Measurements from ENCODE around the gene CBARP. TPM values are rescaled to one million over a fixed set of nuclear protein-coding genes. Genes with fewer than 3 reads are reported as not detected.

CBARP gene
- total RNA-seq, 1 donor from 2014 or later: 0.10 TPM

DNA sequence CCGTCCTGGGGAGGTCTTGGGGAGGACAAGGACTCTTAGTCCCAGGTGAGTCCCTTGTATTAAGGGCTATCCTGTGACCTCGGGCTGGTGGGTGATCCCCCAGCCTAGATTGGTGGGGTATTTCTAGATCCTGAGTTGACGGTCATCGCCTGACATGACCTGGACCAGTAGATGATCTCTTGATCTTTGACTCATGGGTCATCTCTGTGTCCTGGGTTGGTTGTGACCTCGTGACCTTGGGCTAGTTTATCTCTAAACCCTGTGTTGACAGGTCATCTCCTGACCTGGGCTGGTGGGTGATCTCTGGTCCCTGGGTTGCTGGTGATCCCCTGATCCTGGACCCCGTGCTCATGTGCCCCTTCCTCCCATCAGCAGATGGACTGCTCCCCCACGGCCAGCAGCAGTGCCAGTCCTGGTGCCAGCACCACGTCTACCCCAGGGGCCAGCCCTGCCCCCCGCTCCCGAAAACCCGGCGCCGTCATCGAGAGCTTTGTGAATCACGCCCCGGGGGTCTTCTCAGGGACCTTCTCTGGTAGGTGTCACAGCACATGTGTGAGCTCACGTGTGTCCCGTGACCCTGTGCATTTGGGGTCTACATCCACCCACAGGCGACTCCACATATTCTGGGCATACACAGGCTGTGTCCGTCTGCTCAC lies 16.9 kb upstream of the CBARP start:
- intact Hi-C loops (cut with micrococcal nuclease): no loop called here

DNA sequence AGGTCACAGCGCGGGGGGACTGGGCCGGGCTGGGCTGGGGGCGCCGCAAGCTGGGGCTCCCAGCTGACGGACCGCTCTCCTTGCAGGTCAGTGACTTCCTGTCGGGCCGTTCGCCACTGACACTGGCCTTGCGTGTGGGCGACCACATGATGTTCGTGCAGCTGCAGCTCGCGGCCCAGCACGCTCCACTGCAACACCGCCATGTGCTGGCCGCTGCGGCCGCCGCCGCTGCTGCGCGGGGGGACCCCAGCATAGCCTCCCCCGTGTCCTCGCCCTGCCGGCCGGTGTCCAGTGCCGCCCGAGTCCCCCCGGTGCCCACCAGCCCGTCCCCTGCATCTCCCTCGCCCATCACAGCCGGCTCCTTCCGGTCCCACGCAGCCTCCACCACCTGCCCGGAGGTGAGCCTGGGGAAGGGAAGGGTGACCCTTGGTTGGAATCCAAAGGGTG lies 16.3 kb upstream of the CBARP start:
- intact Hi-C loops (cut with micrococcal nuclease): no loop called here

DNA sequence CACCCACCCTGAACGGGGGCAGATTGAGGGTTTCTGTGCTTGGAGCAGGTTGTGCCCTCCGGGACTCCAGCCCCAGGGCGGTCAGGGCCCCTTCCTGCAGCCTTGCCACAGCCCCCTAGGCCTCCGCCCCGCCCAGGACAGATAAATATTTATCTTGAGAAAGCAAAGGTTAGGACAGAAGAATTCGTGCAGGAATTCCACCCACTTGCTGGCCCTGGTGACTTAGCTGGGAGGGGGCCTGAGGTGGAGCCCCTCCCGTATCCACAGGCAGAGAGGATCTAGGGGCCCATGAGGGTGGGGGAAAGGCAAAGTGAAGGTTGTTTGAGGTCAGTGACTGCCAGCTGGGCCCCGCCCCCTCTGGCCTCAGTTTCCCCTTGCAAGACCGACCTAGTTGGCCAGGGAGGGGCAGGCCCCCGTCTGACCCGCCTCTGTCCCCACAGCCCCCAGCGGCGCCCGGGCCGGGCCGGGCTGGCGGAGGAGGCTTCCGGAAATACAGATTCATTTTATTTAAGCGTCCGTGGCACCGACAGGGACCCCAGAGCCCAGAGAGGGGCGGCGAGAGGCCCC lies 15.8 kb upstream of the CBARP start:
- intact Hi-C loops (cut with micrococcal nuclease): no loop called here

DNA sequence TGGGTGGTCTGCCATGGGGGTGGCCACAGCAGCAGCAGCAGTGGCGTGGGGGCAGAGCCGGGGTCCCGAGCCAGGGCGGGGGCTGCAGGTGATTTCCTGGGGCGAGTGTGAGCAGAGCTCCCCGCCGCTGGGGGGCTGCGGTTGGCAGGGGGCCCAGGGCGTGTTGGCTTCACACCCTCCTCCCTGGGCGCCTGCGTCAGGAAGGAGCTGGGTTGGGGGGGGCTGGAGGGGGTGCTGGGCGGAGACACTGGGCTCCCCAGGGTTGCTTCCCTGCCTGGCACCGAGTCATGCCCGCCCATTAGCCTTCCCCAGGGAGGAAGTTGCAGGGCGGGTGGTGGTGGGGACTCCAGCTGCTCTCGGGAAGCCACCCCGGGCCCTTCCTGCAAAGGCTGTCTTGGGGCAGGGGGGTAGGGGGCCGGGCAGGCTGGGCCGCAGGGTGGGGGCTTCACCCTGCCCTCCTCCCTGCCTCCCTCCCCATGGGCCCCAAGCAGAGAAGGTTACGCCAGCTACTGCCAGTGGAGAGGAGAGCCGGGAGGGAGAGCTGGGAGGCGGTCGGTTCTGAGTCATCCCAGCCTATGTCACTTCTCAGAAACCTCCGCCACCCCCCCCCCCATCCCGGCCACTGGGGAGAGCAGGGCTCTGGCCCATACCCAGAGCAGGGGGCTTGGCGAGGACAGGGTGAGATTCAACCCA lies 15.2 kb upstream of the CBARP start:
- intact Hi-C loops (cut with micrococcal nuclease): no loop called here

DNA sequence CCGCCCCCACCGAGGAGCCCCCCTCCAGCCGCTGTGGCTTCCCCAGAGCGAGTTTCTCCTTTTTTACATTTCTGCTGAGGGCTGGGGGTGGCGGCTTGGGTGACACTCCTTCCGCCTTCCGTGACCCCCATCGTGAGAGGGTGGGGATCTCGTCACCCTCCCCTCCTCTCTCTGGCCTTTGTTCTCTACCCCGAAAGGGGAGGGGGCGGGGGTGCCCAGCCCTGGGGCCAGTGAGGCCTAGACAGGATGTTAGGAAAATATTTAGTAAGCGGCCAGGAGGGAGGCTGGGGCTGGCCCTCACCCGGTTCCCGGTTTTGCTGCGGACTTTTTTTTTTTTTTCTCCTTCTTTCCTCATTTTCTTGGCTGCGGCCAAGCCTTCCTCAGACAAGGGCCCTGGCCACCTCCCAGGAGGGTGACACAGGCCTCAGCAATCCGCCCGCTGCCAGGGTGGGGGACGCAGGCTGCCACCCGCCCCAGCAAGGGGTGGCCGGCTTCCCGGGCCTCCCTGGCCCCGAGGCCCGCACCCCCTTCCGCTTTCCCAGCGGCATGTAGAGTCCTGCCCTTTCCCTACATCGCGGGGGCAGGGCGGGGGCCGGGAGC lies 14.5 kb upstream of the CBARP start:
- intact Hi-C loops (cut with micrococcal nuclease): no loop called here

DNA sequence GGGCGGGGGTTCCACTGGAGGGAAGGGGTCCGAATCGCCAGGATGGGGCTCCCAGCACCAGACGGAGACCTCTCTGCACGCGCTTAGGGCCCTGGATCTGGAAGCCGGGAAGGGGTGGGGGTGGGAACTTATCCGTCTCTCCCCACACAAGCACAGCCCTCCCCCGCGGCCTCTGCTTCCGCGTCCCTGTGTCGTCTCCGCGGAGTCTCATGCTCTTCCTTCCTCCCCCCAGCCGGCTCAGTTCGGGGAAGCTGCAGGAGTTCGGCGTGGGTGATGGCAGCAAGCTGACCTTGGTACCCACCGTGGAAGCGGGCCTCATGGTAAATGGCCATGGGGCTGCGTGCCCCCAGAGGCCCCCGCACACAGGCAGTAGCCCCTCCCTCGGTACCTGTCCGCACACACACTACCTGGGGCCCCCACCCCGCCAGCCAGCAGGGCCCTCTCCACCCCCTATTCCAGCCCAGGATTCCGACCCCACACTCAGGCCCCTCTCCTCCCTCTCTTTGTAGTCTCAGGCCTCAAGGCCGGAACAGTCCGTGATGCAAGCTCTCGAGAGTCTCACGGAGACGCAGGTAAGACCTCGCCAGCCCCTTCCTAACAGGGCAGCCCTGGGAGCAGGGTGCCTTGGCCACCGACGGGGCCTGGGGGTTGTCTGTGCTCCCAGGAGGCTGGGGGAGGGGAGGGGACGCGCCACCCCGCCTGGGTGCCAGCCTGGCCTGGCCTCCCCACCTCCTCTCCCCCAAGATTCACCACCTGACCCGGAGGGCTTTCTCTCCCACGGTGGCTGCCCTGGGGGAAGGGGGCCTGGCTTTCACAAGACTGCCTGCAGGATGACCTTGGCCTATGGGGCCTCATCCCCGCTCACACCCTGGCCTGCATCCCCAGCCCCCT lies 13.8 kb upstream of the CBARP start:
- intact Hi-C loops (cut with micrococcal nuclease): no loop called here

DNA sequence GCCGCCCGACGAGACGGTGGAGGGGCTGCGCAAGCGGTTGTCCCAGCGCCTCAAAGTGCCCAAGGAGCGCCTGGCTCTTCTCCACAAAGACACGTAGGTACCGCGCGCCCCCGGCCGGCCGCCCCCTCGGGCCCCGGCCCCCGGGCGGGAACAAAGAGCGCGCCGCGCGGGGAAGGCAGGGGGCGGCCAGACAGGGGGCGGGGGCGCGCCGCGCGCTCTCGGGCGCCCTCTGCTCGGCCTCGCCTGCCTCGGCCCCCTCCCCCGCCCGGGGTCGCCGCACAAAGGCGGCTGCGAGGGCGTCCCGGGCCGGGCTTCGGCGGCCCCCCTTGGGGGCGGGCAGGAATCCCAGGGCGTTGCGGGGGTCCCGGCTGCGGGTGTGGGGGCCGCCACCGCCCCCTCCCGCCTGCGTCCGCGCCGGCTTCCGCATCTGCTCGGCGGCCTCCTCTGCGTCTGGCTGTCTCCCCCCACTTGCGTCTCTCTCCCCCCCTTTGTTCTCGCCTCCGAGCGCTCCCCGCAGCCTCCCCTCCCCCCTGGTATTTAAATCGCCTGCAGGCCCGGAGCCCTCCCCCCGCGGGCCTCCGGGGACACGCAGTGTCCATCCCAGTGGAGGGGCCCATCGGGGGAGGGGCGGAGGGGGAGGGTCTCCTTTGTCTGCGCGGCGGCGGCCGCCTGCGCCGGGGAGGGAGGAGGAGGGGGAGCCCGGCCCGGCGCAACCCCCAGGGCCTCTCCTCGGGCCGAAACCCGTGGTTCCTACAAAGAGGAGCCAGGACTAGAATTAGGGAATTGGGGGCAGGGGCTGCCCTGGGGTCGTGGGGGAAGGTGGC lies 12.8 kb upstream of the CBARP start:
- intact Hi-C loops (cut with micrococcal nuclease): no loop called here

DNA sequence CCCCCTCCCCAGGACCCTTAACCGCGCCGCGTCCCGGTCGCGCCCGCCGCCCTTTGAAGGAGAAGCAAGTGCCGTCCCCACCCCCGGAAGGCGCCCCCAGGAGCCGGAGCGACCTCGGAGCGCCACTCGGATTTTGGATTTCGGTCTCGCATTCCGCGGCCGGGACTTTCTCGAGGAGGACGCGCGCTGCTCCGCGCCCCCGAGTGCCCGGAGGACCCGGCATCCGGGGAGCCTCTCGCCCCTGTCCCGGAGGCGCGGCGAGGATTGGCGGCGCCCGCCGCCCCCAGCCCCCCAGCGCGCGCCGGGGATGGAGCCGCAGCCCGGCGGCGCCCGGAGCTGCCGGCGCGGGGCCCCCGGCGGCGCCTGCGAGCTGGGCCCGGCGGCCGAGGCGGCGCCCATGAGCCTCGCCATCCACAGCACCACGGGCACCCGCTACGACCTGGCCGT lies 12.2 kb upstream of the CBARP start:
- intact Hi-C loops (cut with micrococcal nuclease): loop anchor here (1.0 to 10.0 kb wide), 7 partner anchors 9 to 588 kb away; partner anchors contain the start of genes ATP5F1D, CIRBP, RNF126 and TCF3

DNA sequence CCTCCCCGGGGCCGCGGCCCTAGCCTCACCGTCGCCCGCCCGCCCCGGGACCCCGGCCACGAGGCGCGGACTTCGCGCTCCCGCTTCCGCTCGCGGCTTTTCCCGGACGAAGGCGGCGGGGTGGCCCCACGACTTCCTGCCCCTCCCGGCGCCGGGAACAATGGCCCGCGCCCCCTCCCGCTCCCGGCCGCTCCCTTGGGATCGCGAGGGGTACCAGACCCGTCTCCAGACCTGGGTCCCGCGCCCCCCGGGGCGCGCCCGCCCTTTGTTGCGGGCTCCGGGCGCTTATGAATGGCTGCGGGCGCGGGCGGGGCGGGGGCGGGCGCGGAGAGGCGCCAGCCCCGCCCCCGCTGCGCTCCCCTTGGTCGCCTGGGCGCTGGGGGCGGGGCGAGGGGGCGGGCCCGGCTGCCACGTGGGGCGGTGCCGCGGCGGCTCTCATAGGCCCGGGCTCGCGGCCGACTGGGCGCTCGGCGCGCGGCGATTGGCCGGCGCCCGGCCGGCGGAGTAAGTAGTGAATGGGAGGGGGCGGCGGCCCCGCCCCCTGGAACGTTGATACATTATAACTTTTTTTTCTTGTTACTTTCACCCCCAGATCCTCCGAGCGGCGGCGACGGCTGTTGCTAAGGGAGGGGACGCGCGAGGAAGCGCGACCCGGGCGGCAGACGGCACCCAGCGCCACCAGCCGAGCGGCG lies 11.6 kb upstream of the CBARP start:
- intact Hi-C loops (cut with micrococcal nuclease): loop anchor here (1.0 to 10.0 kb wide), 7 partner anchors 8 to 587 kb away; partner anchors contain the start of genes ATP5F1D, CIRBP, RNF126 and TCF3

DNA sequence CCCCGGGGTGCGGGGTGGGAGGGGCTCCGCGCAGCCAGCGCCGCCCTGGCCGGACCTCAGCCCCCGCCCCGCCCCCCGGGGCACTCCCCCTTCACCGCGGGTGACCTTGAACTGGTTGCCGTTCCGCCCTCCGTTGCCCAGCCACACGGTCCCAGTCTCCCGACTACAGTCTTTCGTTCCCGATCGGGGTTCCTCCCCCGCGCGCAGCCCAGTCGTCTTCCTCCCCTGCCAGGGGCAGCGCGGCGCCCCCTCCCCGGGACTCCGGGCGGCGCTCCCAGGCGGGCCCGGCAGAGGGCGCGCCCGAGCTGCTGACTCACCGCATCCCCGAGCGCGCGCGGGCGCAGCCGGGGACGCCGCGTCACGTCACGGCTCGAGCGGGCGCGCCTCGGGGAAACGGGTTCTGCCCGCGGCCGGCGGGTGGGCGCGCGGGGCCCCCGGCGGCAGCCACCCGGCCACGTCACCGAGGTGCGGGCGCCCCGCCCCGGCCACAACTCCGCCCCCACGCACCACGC lies 11.0 kb upstream of the CBARP start:
- intact Hi-C loops (cut with micrococcal nuclease): loop anchor here (1.0 to 10.0 kb wide), 7 partner anchors 8 to 587 kb away; partner anchors contain the start of genes ATP5F1D, CIRBP, RNF126 and TCF3

DNA sequence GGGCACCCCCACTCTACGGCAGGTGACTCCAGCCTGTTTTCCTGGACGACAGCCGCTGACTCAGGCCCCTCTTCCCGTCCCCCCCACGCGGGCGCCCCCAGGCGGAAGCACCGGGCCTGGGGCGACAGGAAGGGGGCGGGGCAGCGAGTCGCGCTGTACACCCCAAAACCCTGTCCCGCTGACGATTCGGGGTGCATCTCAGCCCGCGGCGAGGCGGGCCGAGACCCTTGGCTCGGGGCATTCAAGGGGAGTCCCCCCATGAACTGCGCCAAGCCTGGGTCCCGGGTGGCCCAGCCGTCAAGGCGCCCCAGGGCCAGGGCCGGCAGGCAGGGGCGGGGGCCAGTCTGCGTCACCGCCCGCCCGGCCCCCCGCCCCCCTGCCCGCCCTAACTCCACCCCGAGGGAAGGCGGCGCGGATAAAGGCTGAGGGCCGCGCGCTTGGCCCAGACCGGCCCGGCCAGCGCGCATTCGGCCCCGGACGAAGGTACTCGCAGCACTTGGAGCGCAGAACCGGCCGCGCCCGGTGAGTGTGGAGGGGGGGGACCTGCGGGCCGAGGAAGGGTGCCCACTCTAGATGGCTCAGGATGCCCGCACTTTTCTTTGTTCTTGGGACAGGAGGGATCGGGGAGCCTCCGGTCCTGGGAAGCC lies 10.5 kb upstream of the CBARP start, which contains the start of gene MIDN:
TSS of gene MIDN (plus strand) at position 445 of the 647 bp plus-strand sequence. CDS start 1,714 bp downstream, outside the sequence.
- intact Hi-C loops (cut with micrococcal nuclease): loop anchor here (2.0 to 10.0 kb wide), 4 partner anchors 385 to 586 kb away; partner anchors contain the start of genes RNF126 and TCF3

DNA sequence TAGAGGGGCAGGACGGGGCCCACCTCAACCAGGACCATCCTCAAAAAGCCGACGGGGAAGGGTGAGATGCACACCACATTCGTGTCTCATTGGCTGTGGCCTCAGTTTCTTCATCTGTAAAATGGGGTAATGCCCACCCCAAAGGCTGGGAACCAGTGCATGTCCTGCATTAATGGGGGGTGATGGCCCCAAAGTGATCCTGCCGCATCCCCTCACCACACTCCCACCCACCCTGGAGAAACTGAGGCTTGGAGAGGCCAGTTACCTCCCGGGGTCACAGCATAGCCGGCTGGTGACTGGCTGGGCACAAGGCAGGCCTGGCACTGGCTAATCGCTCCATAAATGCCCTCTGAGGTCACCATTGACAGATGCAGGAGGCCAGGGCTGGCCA lies 9.9 kb upstream of the CBARP start:
- intact Hi-C loops (cut with micrococcal nuclease): loop anchor here (2.0 to 10.0 kb wide), 4 partner anchors 385 to 585 kb away; partner anchors contain the start of genes RNF126 and TCF3

DNA sequence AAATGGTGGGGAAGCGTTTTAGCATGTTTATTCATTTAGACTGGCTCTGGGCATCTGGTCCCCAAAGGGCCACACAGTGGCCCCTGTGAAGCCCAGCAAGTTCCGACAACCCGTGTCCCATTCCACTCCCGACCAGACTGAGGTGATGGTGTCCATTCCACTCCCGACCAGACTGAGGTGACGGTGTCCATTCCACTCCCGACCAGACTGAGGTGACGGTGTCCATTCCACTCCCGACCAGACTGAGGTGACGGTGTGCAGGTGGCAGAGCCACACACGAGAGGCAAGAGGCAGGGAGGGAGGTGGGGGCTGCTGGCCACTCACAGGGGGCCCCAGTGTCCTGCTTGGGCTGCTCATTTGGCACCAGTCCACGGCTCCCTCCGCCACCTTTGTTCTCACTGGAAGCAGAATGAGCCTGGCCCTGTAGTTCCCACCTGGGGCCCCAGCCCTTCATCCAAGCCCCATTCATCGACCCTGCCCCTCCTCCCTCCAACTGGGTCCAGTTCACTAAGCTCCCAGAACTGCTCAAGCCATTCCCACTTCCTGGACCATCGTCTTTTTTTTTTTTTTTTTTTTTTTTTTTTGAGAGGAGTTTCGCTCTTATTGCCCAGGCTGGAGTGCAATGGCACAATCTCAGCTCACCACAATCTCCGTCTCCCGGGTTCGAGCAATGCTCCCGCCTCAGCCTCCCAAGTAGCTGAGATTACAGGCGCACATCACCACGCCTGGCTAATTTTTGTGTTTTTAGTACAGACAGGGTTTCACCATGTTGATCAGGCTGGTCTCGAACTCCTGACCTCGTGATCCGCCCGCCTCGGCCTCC lies 8.7 kb upstream of the CBARP start:
- intact Hi-C loops (cut with micrococcal nuclease): loop anchor here (5.0 to 10.0 kb wide), 2 partner anchors 408 to 584 kb away; partner anchors contain the start of genes RNF126 and TCF3

DNA sequence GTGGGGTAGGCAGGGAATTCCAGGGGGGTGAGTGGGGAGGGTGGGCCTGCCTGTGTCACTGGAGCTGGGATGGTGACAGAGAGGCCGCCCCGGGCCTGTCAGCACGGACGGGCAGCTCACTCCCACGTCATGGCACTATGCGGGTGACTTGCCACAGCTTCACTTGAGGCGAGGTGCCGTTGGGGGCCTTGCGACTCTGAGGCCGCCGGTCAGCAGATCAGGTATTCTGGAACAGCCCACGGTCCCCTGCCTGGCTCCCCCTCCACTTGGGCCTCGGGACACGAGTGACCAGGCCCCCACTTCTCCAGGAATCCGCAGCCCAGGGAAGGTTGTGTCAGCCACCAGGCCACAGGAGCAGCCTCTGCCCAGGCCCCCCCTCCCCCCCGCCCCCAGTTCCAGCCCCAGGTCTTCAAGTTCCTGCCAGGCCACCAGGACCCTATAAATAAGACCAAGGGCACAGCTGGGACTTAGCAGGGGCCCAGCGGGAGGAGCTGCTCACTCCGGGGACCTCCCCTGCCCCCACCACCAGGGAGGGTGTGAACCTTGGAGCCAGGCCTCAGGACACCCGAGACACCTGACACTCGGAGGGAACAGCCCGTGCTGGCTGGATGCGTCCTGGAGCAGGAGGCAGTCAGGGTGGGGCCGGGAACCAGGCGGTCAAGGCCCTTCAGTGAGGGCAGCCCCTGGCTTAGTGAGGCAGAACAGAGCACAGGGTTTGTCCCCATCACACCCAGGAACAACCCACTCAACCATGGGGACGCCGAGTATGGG lies 7.9 kb upstream of the CBARP start:
- intact Hi-C loops (cut with micrococcal nuclease): loop anchor here (5.0 to 10.0 kb wide), 2 partner anchors 409 to 583 kb away; partner anchors contain the start of genes RNF126 and TCF3

DNA sequence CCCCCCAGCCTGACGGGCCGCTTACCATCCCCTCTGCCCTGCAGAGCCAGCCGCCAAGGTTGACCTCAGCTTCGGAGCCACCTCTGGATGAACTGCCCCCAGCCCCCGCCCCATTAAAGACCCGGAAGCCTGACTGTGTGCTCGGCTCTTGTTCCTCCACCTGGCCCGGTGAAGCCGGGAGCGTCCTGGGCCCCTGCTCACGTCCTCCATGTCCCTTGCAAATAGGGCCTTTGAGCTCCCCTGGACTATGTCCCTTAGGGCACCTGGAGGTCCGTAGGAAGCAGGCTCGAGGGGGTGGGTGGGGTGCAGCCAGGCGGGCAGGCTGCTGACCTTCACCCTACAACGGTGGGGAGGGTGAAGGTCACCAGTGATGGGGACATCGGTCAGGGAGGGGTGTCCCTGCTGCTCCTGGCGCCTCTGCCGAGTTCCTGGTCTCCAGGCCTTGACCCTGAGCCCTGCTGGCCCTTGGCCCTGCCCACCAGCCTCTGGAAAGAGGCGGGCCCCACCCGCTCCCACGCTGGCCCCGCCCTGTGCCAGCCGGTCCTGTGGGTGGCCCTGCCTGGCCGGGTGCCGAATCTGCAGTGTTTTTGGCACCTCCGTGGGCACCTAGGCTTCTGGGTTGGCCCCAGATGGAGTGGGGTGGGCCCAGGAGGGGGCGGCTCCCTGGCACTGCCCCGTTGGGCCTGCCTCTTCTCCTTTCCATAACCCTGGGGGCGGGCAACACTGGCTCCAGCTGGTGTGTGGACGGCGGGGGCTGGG lies 7.1 kb upstream of the CBARP start:
- intact Hi-C loops (cut with micrococcal nuclease): loop anchor here (1.0 to 10.0 kb wide), 5 partner anchors 21 to 583 kb away; partner anchors contain the start of genes PCSK4, RNF126 and TCF3
